ENCODE results near the gene HBM.
"Not testable (repeated sequence)": the region's sequence is repeated elsewhere in the genome, so short reads cannot be mapped to it uniquely, and the experiment has no call there.

Gene HBM, protein sequence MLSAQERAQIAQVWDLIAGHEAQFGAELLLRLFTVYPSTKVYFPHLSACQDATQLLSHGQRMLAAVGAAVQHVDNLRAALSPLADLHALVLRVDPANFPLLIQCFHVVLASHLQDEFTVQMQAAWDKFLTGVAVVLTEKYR

DNA sequence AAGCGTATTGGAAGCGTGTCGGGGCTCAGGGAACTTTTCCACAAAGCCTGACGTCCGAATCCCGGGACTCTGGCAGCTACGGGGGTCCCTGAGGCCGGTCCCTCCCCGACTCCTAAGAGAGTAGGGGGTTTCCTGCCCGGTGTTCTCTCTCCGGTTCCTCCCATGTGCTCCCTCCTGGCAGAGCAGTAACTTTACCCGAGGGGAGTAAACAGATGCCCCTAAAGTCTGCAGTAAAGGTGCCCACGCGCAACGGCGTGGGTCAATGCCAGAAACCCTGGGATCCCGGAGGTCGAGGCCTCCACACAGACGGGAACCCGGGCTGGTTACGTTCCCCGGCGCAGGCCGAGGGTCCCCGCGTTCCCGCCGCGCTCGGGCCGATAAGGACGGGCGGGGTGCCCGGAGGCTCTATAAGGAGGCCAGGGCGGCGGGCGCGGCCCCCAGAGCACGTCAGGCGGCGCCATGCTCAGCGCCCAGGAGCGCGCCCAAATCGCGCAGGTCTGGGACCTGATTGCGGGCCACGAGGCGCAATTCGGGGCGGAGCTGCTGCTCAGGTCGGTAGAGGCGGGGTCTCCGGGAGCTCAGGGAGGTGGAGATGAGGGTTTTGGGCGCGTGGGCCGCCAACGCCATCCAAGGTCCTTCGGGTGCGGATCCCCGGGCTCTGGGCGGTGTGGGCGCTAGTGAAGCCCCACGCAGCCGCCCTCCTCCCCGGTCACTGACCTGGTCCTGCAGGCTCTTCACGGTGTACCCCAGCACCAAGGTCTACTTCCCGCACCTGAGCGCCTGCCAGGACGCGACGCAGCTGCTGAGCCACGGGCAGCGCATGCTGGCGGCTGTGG is at the start of gene HBM:
HBM (plus strand) TSS at position 440 of the 836 bp plus-strand sequence; CDS start at position 460, 20 bp downstream.
- no peak for DNase-seq

DNA sequence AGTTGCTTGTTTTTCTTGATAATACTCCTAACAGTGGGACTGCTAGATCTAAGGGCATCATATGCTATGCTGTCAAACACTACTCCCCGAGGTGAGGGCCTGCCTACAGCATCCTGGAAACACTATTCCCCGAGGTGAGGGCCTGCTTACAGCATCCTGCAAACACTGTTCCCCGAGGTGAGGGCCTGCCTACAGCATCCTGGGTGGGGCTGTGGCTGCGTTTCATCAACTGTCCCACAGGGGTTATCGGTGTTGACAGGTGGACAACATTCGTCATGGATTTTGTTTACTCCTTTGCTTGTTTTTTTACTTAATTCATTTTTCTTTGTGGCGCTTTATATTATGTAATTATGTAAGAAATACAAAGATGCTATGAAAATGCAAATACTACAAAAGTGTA is 49.8 kb upstream of the HBM start:
- DNase-seq = no peak

DNA sequence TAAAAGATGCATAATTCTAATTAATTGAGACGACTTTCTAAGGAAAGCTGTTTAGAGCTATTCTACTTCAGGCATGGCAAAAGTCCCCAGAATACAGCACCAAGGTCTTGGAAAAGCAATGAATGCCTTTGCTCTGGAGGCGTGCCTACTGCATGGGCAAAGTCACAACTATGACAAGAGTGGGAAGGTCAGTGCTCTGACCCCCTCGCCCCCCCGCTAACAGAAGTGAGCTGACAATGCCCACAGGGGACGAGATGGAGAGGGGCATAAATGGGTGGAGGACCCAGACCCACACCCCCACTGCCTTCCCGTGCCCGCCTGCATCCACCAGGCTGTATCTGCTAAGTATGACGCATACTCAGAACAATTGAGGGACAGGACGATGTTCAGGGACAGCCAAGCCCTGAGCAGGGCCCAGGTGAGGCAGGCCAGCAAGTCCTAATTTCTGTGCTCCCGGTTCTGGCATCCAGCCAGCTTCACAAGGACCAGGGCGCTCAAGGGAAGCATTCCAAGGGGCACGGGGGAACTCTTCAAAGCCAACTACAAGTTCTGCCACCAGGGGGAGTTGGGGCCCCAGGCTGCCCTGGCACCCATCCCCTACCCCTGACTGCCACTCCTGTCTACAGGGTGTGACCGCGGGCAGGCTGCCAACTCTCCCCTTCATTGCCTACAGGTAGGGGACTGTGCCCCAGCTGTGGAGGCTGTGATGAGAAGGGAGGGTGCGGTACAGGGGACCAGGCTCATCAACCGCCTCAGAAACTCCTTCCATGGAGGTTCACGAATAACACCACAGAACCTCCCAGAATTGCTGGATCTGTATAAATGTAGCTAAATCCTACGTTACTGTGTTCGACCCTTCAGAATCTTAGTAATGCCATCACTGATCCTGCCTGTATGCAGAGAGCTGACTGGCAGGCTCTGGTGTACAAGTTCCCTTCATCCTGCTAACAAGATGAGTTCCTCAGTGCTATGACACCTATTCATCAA is 48.1 kb upstream of the HBM start:
- DNase-seq = peak; percentile 70

DNA sequence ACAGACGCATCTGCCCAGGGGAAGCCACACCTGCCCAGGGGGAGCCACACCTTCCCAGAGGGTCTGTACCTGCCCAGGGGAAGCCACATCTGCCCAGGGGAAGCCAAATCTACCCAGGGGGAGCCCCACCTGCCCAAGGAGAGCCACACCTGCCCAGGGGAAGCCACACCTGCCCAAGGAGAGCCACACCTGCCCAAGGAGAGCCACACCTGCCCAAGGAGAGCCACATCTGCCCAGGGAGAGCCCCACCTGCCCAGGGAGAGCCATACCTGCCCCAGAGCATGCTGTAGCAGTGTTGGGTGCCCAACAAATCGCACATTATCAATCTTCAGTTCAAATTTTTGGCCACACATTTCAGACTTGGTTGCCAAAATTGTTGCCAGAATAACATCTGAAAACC is 46.9 kb upstream of the HBM start:
- DNase-seq = no peak

DNA sequence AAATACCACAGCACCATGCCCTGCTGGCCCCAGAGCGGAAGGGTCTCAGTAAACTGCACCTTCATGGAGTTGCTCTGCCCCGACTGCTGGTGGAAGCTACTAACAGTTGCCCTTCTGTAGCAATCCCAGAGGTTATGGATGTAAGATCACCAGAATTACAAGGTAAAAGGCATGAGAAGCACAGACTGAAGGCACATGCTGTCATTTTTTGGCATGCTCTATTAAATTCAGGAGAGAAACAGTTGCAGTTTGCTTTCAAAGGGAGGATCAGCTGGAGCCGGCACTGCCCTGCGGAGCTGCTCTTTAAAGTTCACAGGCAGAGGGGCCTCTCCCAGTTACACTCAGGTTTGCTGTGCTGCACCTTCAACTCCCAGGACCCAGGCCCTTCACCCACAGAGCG is 46.5 kb upstream of the HBM start:
- no peak for DNase-seq

DNA sequence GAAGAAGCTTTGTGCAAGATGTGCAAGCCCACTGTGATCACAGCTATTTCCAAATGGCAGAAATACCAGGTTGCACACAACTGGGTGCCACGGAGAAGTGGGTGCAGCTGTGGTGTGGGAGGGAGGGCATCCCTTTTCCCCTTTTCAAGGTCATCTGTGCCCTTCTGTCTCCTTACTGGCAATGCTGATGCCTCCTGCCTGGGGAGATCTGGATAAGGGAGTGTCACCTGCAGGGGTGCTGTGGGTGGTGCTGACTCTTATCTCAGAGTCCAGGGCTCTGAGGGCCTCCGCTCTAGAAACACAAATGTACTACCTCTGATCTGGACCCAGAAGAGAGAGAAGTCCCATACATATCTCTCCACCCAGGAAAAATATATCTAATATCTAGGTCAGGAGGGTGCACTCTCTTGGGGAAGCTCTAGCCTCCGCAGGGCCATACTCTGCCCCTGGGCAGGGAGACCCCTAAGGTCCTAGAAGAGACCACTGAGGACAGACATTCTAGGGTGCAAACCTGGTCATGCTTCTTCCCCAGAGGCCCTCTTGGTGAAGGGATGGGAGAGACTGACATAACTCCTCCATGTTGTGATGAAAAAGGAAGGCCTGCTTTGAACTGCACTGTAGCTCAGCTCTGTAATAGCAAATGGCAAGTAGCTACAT is 45.8 kb upstream of the HBM start:
- no peak for DNase-seq

DNA sequence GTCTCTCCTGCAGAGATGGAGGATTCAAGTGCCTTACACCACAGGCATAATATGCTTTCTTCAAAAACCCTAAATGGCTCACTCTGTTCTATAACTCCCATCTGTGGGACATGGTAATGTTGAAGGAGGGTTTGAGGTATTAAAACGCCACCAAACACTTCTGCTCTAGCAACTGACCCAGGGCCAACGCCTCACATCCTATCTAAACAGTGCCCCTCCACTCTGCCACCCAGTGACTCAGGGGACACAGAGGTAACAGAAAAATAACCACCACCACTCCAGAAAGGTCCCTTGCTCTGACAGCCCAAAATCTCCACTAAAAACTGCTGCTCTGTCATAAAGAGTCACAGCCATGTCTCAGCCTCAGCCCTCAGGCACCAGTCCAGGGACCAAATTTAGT is 45.0 kb upstream of the HBM start:
- no peak for DNase-seq

DNA sequence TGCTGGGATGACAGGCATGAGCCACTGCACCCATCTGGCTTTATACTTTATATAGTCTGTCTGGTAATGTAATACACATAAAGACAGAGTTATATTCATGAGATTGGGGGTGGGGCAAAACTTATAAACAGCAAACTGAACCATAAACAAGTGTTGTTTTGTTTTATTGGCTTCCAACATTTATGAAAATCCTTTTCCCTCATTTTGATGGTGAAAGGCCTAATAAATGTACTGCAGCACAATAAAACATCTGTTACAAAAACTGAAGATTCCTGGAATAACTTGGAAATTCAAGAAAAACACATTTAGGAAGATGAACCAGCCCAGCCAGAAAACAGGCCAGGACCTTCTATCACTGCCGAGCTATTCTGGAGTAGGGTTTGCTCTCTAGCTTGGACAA is 43.4 kb upstream of the HBM start:
- DNase-seq = no peak

DNA sequence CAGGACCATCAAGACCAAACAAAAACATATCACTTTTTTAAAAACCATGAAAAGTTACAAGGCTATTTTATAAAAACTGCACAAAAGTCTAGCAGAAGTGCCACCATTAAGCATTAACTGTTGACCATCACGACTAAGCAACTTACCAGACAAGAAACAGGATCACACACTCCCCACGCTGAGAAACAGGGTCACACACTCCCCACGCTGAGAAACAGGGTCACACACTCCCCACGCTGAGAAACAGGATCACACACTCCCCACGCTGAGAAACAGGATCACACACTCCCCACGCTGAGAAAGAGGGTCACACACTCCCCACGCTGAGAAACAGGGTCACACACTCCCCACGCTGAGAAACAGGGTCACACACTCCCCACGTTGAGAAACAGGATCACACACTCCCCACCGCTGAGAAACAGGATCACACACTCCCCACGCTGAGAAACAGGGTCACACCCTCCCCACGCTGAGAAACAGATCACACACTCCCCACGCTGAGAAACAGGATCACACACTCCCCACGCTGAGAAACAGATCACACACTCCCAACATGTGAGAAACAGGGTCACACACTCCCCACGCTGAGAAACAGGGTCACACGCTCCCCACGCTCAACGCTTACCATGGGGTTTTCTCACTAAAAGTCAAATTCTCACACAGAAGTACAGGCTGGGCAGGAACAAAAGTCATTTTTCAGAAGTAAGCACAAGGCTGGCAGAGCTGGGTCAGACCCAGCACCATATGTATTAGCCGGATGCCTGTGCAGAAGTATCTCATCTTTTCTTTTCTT is 42.0 kb upstream of the HBM start:
- DNase-seq = not testable (repeated sequence)

DNA sequence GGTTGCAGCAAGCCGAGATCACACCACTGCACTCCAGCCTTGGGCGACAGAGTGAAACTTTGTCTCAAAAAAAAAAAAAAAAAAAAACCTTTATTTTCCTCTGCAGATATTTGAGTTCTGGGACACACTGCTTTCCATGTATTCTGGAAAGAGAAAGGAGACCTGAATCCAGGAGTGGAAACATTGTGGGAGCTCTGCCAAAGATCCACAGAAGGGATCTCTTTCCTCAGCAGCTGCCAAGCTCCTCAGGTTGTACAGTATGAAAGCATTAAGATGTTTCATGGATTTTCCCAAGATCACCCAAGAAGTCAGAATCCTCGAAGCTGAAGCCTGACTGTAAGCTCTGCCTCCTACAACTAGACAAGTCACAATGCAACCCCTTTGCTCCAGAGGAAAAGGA is 40.8 kb upstream of the HBM start:
- no peak for DNase-seq

DNA sequence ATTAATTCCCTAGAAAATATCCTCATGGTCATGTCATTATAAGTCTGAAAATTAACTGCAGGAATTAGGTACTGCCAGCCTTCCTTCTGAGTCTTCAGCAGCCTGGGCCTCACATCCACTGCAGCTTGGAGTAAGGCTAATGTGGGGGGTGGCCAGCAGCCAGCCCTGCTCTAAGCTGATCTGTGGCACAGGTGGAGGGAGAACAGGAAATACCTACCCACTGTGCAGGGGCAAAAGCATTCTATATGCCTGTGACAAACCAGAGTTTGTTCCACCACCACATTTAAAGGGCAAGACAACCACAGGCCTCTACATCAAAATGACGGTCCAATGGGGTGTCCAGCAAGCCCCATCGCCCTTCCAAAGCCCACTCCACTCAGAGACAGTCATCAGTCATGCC is 36.7 kb upstream of the HBM start:
- DNase-seq = no peak

DNA sequence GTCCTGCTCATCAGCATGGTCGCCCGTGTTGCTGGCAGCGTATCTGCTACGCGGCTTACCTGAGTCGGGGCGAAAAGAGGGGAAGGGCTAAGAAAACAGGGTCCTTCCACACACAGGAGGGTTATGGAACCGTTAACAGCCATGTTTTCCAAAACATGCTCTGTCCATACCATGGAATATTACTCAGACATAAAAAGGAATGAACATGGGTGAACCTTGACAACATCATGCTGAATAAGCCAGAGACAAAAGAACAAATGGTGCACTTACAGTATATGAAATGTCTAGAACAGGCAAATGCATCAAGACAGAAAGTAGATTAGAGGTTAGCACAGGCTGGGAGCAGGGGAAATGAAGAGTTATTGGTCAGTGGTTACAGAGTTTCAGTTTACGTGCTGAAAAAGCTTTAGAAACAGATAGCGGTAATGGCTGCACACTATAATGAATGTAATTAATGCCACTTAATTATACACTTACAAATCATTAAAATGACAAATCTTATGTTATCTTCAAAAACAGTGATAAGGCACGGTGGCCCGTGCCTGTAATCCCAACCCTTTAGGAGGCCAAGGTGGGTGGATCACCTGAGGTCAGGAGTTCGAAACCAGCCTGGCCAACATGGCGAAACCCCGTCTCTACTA is 35.1 kb upstream of the HBM start:
- no peak for DNase-seq

DNA sequence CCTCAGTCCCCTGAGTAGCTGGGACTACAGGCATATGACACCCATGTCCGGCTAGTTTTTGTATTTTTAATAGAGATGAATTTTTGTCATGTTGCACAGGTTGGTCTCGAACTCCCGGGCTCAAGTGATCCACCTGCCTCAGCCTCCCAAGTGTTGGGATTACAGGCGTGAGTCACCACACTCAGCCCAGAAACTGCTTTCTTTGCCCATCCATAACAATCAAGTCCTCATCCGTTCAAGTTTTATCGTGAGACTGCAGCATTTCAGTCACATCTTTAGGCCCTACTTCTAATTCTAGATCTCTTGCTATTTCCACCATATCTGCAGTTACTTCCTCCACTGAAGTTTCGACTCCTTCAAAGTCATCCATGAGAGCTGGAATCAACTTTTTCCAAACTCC is 33.7 kb upstream of the HBM start:
- no peak for DNase-seq

DNA sequence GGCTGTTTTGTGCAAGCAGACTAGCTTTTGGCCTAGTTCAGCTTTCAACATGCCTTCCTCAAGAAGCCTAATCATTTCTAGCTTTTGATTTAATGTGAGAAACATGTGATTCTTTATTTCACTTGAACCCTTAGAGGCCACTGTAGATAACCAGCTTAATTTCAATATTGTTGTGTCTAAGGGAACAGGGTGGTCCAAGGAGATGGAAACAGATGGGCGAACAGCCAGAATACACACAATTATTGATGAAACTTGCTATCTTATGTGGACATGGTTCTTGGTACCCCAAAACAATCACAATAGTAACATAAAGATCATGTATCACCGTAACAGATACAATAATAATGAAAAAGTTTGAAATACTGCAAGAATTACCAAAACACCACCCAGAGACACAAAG is 32.1 kb upstream of the HBM start:
- DNase-seq = no peak

DNA sequence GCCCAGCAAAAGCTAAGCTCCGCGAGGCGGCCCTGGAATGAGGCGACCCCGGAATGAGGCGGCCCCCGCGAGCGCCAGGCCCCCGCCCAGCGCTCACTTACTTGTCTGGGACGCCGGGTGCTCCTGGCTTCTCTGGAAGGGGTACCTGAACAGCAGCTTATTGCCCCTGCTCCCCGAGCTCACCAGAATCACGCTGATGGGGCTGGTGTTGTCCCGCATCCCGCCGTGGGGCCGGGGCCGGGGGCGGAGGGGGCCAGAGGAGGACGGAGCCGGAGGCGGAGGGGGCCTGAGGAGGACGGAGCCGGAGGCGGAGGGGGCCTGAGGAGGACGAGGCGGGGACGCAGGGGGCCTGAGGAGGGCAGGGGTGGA is 27.7 kb upstream of the HBM start:
- DNase-seq = peak; percentile 40

DNA sequence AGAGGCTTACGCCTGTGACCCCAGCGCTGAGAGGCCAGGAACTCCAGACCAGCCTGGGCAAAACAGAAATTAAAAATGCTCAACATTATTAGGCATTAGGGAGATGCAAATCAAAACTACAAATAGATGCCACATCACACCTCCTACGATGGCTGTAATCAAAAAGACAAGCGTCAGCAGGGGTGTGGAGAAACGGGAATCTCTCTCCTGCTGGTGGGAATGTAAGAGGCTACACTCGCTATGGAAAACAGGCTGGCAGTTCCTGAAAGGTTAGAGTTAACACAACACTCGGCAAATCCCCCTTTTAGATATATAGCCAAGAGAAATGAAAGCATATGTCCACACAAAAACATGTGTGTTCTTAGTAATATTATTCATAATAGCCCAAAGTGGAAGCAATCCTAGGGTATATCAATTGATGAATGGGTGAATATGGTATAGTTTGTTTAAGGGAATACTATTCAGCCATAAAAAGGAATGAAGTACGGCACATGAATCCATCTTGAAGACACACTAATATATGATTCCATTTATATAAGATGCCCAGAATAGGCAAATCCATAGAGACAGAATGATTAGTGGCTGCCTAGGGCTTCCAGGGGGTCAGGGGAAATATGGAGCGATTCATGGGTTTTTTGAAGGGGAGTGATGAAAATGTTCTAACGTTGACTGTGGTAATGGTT is 25.5 kb upstream of the HBM start:
- no peak for DNase-seq

DNA sequence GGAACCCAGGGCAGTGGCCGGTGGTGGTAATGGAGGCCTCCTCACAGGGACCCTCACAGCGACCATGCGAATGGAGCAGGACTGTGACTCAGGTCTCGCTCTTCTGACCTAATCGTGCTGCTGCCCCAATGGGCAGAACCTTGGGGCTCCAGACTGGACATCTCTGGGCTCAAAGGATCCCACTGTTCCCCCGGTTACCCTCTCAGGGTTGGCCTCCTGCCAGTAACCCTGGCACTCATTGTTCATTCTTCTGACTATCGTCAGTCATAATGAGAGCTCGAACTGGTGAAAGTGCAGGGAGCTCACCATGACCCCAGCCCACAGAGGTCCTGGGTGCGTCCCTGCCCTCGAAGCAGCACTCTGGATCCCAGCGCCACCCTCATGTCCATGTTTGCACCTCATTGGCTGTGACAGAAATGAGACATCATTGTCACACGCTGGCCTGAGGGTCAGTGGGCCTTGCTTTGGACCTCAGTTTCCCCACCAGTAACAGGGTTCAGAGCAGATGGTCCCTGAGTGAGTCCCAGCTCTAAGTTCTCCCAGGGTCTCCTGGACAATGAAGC is 23.3 kb upstream of the HBM start:
- DNase-seq = no peak

DNA sequence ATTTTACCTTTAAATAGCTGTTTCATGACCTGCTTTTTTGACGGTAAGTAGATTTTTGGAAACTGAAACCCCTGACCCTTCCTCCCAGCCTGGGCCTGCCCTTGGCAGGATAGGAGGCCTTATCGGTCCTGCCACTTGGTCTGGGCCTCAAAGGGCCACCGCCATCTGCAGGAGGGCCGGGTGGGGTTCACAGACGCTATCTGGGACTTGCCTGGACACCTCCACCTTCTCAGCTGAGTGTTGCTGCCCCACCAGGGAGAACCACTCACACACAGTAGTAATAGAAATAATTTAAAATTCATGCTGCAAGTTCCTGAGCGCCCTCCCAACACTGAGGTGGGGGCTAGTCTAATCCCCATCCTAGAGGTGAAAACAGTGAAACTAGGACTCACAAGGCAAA is 22.7 kb upstream of the HBM start:
- DNase-seq = no peak

DNA sequence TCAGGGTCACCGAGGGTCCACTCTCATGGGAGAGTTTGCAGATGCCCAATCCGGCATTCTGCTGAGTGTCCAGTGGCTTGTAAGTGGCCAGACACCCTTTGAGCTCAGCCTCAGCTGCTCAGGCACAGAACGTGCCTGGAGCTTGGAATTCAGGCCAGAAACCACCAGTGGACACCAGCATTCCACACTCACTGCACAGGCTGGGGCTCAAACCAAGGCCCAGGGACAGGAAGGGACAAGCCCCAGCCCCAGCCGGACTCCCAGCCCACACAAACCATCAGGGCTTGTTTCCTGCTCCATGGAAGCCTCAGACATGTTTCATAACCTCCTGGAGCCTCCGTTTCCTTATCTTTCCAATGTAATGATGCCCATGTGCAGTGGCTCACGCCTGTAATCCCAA is 22.3 kb upstream of the HBM start:
- DNase-seq = no peak

DNA sequence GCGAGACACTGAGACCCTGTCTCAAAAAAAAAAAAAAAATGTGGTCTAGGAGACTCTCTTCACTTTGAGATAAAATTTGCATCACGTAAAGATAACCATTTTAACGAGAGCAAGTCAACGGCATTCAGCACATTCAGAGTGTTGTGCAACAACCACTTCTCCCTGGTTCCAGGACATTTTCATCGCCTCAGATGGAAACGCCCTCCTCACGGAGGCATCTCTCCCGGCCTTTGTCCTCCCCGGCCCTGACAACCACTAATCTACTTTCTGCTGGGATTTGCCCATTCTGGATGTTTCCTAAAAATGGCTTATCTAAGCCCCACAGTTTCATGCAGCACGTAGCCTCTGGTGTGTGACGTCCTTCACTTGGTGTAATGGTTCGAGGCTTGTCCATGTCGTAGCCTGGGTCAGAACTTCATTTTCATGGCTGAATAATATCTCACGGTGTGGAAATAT is 21.0 kb upstream of the HBM start:
- no peak for DNase-seq

DNA sequence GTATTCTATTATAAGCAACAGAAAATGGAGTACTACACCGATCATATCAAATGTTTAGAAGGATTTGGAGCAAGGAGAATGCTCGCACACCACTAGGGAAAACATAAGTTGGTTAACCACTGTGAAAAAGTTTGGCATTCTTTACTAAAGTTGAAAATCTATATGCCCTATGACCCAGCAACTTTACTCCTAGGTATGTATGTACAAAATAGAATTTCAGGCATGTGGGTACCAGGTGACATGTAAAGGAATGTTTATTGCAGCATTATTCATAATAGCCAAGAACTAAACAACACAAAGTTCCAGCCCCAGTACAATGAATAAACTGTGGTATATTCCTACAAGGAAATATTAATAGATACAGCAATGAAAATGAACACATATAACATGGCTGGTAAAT is 19.1 kb upstream of the HBM start:
- DNase-seq = no peak
